WTC11 (cell line): ENCODE results near the gene PHTF2.

Experiments used
- ATF1 ChIP-seq: sonication (generic); formaldehyde crosslinking; IDR thresholded peaks from 2 replicates; pipeline ENCODE4 v1.8.1; 2023; ENCODE audit warnings: mild to moderate bottlenecking, moderate library complexity, missing genetic modification reagents
- ATF6 ChIP-seq: sonication (generic); formaldehyde crosslinking; IDR thresholded peaks from 2 replicates; pipeline ENCODE4 v1.8.1; 2023; ENCODE audit warnings: mild to moderate bottlenecking, missing genetic modification reagents
- JAZF1 ChIP-seq: fragments of 250-450 bp; sonication (Bioruptor Pico); IDR thresholded peaks from 2 replicates; pipeline ENCODE4 v1.9.0; 2021; ENCODE audit warnings: moderate library complexity, mild to moderate bottlenecking, inconsistent platforms
- SP1 ChIP-seq: sonication (generic); formaldehyde crosslinking; conservative IDR thresholded peaks from 2 replicates; pipeline ENCODE4 v1.8.1; 2022; ENCODE audit warnings: missing genetic modification reagents
- TEAD1 ChIP-seq: sonication (generic); formaldehyde crosslinking; IDR thresholded peaks from 2 replicates; pipeline ENCODE4 v1.8.0; 2022; ENCODE audit warnings: mild to moderate bottlenecking, missing genetic modification reagents
- TEAD4 ChIP-seq: sonication (generic); formaldehyde crosslinking; IDR thresholded peaks from 2 replicates; pipeline ENCODE4 v1.8.0; 2022; ENCODE audit warnings: mild to moderate bottlenecking, missing genetic modification reagents
- ZBTB43 ChIP-seq: sonication (generic); formaldehyde crosslinking; IDR thresholded peaks from 2 replicates; pipeline ENCODE4 v1.8.1; 2023; ENCODE audit warnings: mild to moderate bottlenecking, missing genetic modification reagents
- TF ChIP-seq, protein P1 (sequence below): fragments of 200-600 bp; IDR thresholded peaks from 2 replicates; pipeline ENCODE4 v1.8.0; 2022; ENCODE audit warnings: antibody characterized with exemption
- TF ChIP-seq, protein P2 (sequence below): sonication (generic); formaldehyde crosslinking; IDR thresholded peaks from 2 replicates; pipeline ENCODE4 v1.8.1; 2023; ENCODE audit warnings: mild to moderate bottlenecking, missing genetic modification reagents, moderate library complexity
- TF ChIP-seq, protein P3 (sequence below): sonication (generic); formaldehyde crosslinking; conservative IDR thresholded peaks from 2 replicates; pipeline ENCODE4 v1.8.1; 2022; ENCODE audit warnings: mild to moderate bottlenecking, missing genetic modification reagents
- TF ChIP-seq, protein P4 (sequence below): sonication (generic); formaldehyde crosslinking; IDR thresholded peaks from 2 replicates; pipeline ENCODE4 v1.8.1; 2022; ENCODE audit warnings: low read depth, missing genetic modification reagents, borderline replicate concordance
- TF ChIP-seq, protein P5 (sequence below): sonication (generic); formaldehyde crosslinking; IDR thresholded peaks from 2 replicates; pipeline ENCODE4 v1.8.1; 2022; ENCODE audit warnings: low read depth, mild to moderate bottlenecking, moderate library complexity, missing genetic modification reagents, borderline replicate concordance
- TF ChIP-seq, protein P6 (sequence below): sonication (generic); formaldehyde crosslinking; IDR thresholded peaks from 2 replicates; pipeline ENCODE4 v1.8.1; 2022; ENCODE audit warnings: missing genetic modification reagents, borderline replicate concordance

- TF ChIP-seq, protein P1, sequence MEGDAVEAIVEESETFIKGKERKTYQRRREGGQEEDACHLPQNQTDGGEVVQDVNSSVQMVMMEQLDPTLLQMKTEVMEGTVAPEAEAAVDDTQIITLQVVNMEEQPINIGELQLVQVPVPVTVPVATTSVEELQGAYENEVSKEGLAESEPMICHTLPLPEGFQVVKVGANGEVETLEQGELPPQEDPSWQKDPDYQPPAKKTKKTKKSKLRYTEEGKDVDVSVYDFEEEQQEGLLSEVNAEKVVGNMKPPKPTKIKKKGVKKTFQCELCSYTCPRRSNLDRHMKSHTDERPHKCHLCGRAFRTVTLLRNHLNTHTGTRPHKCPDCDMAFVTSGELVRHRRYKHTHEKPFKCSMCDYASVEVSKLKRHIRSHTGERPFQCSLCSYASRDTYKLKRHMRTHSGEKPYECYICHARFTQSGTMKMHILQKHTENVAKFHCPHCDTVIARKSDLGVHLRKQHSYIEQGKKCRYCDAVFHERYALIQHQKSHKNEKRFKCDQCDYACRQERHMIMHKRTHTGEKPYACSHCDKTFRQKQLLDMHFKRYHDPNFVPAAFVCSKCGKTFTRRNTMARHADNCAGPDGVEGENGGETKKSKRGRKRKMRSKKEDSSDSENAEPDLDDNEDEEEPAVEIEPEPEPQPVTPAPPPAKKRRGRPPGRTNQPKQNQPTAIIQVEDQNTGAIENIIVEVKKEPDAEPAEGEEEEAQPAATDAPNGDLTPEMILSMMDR: no peak
- TF ChIP-seq, protein P2, sequence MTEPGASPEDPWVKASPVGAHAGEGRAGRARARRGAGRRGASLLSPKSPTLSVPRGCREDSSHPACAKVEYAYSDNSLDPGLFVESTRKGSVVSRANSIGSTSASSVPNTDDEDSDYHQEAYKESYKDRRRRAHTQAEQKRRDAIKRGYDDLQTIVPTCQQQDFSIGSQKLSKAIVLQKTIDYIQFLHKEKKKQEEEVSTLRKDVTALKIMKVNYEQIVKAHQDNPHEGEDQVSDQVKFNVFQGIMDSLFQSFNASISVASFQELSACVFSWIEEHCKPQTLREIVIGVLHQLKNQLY (CRISPR knock-in tag): no peak
- TF ChIP-seq, protein P3, sequence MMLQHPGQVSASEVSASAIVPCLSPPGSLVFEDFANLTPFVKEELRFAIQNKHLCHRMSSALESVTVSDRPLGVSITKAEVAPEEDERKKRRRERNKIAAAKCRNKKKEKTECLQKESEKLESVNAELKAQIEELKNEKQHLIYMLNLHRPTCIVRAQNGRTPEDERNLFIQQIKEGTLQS (CRISPR knock-in tag): no peak
- TF ChIP-seq ATF6 (CRISPR knock-in tag) (no peak), TEAD1 (no peak), JAZF1 (CRISPR knock-in tag) (no peak), ZBTB43 (CRISPR knock-in tag) (no peak), ATF1 (no peak), SP1 (CRISPR knock-in tag) (no peak), TEAD4 (CRISPR knock-in tag) (no peak)
- TF ChIP-seq, protein P4, sequence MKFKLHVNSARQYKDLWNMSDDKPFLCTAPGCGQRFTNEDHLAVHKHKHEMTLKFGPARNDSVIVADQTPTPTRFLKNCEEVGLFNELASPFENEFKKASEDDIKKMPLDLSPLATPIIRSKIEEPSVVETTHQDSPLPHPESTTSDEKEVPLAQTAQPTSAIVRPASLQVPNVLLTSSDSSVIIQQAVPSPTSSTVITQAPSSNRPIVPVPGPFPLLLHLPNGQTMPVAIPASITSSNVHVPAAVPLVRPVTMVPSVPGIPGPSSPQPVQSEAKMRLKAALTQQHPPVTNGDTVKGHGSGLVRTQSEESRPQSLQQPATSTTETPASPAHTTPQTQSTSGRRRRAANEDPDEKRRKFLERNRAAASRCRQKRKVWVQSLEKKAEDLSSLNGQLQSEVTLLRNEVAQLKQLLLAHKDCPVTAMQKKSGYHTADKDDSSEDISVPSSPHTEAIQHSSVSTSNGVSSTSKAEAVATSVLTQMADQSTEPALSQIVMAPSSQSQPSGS (CRISPR knock-in tag): no peak
- TF ChIP-seq, protein P5, sequence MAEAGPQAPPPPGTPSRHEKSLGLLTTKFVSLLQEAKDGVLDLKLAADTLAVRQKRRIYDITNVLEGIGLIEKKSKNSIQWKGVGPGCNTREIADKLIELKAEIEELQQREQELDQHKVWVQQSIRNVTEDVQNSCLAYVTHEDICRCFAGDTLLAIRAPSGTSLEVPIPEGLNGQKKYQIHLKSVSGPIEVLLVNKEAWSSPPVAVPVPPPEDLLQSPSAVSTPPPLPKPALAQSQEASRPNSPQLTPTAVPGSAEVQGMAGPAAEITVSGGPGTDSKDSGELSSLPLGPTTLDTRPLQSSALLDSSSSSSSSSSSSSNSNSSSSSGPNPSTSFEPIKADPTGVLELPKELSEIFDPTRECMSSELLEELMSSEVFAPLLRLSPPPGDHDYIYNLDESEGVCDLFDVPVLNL (CRISPR knock-in tag): no peak
- TF ChIP-seq, protein P6, sequence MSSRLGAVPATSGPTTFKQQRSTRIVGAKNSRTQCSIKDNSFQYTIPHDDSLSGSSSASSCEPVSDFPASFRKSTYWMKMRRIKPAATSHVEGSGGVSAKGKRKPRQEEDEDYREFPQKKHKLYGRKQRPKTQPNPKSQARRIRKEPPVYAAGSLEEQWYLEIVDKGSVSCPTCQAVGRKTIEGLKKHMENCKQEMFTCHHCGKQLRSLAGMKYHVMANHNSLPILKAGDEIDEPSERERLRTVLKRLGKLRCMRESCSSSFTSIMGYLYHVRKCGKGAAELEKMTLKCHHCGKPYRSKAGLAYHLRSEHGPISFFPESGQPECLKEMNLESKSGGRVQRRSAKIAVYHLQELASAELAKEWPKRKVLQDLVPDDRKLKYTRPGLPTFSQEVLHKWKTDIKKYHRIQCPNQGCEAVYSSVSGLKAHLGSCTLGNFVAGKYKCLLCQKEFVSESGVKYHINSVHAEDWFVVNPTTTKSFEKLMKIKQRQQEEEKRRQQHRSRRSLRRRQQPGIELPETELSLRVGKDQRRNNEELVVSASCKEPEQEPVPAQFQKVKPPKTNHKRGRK (CRISPR knock-in tag): no peak
Measured at GRCh38 chr7:77839919-77840318, 41.3 kb downstream of the PHTF2 start.
